HG03439 (cell line): ENCODE results near the gene GLI3.

Experiments
- ATAC-seq: cut with Tn5 transposase; IDR thresholded peaks from one replicate; pipeline ENCODE4 v1.9.1; 2021; ENCODE audit warnings: mild to moderate bottlenecking, moderate library complexity; ENCODE audit not compliant: unreplicated experiment

The GLI3 gene

DNA sequence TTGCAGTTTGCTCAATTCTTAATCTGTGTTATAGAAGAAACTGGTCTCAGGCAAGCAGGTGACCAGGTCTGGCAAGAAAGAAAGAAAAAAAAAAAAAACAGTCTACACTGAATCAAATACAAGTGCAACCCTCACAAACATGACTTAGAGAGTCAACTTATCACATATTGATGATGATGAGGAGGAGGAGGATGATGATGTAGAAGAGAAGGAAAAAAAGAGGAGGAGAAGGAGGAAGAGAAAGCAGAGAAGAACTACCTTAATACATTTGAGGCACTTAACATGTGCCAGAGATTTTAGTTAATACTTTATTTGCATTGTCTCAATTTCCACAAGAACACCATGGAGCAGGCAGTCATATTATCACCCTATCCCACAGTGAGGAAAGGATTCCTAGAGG lies 91.5 kb downstream of the GLI3 start:
- ATAC-seq = no peak

DNA sequence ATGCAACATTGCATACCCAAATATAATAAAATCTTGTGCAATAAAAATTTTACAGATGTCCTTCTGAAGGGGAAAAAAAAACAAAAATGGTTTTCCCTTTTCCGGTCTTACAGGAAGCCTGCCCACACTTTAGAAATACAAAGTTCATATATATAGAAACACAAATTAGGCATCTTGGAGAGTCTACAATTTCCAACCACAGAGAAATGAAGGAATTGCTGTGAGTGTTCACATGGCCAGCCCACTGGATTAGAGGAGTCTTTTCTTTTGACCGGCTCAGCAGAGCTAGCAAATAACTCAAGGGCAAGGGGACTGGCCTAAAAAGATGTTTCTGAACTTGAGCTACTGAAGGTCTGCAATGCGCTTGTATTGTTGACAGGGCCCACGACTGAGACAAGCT lies 92.4 kb downstream of the GLI3 start:
- no peak for ATAC-seq

DNA sequence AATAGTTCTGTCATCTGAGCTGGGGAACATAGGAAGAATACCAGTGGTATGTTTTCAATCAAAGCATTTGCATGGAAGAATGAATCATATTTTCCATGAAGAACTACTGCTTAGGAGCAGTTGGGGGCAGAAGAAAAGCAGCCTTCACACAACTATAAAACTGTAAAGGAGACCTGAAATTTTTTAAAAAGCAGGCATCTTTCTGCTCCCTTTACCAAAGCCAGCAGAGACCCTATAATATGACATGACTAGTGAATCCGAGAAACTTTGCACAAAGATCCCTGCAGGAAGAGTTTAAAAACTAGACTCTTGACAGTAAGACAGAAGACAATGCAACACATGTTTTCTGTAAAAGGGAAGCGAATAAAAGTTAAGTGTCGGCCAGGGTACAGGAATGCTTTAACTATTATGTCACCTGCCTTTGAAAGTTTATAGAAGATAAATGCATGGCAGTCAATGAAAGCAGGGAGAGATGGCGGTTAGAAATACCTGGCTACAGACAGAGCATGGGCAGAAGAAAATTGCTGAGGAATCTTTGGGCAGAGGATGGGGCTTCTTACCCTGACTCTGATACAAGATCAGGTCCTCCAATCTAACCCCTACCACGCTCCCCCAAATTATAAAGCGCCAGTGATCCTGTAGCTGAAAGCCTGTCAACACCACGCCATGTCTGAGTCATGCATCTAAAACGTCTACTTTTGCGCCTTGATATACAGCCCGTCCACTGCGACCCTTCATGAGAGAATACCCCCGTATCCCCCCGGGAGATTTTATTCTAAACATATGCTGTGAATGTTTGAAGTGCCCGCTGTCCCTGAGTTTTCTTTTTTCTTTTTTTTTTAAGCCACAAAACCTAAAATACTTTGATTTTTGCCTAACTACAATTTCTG lies 93.1 kb downstream of the GLI3 start:
- no peak for ATAC-seq

DNA sequence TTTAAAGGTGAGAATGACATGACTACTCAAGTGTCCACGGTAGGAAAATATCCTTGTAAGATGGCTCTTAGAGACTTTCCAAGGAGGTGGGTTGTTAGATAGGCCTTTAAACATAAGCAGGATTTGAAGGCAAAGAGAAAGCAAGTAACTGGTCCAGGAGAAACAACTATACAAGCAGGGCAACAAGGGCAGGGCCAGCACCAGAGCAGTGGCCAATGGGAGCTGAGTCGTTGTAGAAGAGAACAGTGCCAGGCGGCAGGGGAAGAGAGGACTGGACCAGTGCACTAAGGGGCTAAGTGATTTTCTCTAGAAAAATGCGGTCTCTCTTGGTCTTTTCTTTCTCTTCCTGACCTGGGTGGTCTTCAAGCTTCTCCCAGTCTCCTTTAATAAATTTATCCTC lies 94.9 kb downstream of the GLI3 start:
- no peak for ATAC-seq

DNA sequence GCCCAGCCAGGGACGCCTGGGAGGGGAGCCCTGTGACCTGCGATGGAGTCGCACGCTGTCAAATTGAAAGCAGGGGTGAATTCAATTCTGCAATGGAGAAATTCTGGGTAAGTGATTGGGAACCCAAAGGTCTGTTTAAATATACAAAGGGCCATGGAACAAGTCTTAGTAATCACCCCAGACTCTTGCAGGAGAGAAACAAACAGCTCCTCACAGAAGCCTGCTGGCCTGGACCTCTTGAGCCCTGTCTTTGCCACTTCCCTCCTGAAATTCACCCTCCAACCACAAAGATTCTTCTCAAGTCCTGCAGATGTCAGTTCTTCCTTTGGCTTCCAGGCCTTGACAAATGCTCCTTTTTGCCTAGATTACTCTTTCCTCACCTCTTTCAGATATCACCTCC lies 97.3 kb downstream of the GLI3 start:
- ATAC-seq = no peak

DNA sequence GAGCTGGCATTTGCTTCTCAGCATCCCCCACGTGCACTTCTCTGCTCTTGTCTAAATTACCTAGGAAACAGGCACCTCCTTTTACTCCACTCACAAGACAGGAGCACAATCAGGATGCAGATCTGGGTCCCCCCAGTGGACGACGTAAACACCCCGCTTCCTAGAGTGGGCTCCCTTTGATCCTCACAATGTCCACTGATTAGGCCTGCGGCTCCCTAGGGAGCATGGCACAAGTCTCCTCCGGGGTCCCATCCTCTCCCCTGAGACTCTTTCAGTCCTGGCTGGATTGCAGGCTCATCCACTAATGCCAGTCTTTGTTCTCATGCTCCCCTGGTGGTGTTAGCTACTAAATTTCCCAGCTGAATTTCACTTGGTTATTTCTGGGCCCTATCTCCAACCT lies 98.3 kb downstream of the GLI3 start:
- ATAC-seq = no peak

DNA sequence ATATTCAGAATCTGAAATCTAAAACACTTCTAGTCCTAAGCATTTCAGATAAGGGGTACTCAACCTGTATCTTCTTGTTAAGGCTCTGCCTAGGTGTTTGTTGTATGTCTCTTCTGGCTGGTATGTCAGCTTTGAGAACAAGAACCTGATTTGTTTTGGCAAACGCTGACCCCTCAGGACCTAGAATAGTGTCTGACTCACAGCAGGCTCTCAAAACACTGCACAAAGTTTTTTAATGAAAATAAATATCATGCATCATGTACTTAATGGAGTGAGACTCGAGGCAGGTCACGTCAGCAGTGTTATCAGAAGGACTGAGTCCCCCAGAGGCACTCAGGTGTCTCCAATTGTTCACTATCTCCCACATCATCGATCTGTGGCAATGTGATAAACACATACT lies 99.1 kb downstream of the GLI3 start:
- no peak for ATAC-seq

DNA sequence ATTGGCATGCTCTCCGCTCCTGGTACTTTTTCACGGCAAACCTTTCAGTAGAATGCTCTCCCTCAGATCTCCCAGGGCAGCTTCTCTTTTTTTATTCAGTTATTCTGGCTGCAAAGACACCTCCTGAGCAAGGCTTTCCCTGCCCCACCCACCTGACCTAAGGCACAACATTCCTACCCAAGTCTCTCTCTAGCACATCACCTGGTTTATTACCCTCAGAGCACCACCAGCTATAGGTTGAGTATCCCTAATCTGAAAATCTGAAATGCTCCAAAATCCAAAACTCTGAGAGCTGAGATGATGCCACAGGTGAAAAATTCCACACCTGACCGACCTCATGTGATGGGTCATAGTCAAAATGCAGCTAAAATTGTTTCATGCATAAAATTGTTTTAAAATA lies 99.6 kb downstream of the GLI3 start:
- no peak for ATAC-seq

DNA sequence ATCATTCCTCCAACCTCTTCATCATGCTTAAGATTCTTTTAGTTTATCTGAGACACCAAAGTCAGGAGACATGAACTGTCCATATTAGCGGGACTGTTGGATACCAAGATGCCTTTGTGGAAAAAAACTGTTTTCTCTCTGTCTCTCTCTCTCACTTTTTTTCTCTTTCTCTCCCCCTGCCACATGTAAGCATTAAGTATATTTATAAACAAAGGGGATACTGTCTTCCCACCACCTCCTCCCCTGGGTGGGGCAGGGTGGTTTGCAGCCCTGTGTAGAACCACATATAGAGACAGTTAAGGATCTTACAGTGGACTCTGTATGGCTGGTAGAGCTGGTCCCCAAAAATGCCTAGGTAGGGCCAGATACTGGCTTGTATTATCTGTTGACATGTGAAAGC lies 101.3 kb downstream of the GLI3 start:
- no peak for ATAC-seq

DNA sequence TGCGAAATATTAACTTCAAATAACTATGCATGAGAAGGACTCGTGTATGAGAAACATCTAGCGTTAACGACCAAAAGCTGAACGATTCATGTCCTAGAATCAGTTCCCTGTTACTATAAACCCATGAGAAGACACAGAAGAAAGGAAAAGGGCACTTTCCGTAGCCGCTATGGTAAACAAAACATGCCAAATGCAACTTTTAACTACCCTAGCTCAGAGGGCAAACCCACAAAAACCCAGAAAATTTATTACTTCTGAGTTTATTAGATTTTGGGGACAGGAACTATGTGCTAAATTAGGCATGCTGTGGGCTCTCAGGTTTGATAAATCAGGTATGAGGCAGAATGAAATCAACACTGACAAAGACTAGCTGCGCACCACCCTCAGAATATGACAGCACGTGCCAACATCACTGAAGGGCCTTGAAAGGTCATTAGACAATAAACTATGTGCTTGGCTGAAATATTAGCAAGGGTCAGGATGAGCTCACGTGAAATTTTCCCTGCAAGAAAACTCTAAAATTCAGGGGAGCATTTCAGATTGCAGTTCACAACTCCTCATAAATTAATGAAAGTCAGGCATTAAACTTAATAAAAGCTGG lies 102.6 kb downstream of the GLI3 start:
- ATAC-seq = no peak

DNA sequence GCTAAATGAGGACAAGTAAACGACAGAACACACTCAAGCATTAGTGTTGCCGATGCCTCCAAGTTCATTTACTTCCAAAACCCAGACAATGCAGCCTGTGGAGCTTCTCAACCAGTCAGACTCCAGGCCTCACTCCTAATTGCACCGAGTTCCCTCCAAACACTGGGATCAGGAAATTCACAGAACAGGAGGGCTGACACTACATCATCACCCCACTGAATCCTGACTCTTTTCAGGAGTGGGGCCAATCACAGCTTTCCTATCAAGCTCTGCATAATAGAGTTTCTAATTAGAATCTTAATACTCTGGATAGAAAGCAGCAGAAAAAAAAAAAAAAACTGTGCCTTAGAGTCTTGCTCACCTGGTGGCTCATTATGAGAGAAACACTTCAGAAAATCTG lies 103.7 kb downstream of the GLI3 start:
- ATAC-seq = no peak

DNA sequence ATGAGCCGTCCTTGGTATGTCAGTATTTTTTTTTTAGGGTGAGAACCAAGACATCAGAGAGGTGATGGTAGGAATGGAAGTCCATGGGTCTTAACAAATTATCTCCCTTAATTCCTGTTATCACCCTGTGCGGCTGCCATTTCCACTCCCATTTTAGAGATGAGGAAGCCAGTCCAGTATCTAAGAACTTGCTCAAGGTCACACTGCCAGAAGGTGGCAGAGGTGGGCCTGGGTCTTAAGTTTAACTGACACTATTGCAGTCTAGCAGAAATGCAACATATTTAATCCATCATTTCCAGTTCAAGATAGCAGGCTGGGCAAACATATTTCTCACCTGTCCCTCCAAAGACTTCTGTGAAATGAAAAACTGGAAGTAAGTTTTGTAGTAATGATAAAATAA lies 108.3 kb downstream of the GLI3 start:
- ATAC-seq = no peak

DNA sequence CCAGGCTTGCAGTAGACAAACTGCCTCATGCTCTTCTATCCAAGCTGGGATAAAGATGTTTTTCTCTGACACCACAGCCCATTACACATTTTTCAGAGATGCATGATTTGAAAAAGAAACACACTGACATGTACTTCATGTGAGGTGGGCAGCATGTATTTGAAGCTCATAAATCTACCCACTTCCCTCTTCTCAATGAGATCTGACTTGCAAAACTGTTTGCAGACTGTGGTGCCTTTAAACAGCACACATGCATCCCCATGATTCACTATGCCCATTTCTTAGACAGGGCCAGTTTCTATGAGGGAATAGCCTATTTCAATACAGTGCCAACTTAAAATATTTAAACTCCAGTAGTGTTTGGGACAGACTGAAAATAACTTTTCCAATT lies 109.8 kb downstream of the GLI3 start:
- ATAC-seq = no peak

DNA sequence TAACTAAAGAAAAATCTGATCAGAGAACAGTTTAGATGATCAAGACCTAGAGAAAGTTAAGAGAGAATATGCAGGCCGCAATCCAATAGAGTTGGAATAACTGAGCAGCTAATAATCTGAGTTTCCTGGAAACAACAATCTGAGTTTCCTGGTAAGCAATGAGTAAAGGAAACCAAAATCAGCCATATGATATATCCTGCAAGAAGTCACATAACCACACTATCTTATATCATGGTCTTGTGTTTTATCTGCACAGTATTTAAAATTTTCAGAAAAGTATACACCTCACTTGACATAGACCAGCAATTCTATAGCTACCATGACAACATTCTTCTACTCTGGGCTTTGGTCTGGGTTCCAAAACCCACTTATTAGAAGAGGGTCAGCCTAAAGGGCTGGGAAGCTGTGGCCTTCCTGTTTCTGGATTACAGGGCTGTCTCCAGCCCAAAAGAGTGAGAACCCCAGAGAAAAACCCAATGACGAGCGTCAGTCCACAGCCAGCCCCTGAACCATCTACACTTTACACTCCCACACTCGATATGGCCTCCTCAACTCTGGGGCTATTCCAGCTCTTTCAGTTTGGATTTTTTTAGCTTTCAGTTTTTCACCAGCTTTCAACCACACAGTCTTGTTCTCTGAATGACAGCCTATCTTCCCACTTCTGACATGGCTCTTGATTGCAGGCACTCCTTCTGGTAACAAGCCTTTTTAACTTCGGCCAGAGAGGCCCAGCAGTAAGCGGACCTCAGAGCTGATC lies 110.4 kb downstream of the GLI3 start:
- ATAC-seq = no peak

DNA sequence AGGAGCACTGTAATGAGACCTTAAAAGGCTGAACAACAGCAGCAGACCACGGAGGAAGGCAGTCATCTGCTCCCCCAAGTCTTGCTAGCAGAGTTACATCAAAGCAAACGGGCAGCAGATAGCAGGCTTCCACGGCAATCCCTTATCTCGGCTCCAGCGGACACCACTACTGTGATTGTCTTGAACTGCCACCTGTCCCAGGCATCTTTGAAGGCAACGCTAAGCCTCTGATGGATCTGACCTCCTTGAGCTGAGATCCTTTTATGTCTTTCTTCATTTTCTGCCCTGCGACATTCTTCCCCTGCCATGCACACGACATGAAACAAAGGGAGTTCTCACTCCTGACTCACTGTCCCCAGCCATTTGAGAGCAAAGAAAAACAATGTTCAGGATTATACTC lies 111.7 kb downstream of the GLI3 start:
- ATAC-seq = no peak

DNA sequence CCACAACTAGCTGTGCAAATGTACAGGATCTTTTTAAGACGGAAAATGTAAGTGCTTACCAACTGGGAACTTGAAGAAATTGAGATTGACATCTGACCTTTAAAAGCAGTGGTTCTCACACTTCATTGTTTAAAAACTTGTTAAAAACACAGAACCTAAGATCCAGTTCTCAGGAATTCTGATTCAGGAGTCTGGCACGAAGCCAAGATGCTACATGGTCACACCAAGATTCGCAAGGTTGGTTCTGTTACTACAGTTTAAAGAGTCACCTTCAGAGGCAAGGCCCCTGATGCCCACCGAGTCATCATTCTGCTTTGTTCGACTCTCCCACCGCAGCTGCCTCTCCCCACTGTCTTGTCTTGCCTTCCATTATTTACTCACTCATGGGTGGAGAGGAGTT lies 113.3 kb downstream of the GLI3 start:
- ATAC-seq = no peak

- no peak for ATAC-seq
These were observed 116.8 kb downstream of the GLI3 start for GRCh38 chr7:42120191-42120590.

GRCh38 chr7:42117201-42117600 lies 119.8 kb downstream of the GLI3 start:
- no peak for ATAC-seq

DNA sequence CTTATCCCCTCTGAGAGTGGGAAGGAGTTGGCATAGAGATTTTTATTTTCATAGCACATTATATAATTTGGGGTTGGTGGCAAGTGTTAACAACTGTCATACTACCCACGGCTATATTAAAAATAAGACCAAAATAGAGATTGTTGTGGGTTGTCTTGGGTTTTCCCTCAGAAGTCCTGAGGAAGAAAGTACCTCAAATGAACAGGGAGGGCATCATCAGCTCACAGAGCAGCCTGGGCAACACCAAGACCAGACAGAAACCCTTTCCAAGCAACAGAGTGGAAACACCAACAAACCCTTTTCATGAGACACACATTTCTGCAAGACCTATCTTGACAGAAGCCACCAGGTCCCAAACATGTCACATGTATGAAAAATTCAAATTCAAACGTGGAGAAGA lies 121.2 kb downstream of the GLI3 start:
- no peak for ATAC-seq

DNA sequence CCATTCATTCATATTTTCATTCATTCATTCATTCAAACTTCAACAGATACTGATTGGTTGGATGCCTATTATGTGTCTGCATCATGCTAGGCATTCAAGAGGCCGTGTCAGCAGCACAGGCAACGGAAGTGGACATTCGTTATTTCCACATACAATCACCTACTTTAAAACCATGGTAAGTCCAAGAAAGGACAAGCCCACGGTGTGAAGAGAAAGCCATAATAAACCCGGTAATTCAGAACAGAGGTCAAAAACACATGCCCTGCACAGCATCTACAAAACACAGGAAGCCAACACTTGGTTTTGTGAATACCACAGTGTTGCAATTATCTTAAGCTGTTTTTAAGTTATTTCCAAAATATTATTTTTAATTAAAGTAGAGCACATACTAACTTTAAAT lies 126.7 kb downstream of the GLI3 start:
- no peak for ATAC-seq

DNA sequence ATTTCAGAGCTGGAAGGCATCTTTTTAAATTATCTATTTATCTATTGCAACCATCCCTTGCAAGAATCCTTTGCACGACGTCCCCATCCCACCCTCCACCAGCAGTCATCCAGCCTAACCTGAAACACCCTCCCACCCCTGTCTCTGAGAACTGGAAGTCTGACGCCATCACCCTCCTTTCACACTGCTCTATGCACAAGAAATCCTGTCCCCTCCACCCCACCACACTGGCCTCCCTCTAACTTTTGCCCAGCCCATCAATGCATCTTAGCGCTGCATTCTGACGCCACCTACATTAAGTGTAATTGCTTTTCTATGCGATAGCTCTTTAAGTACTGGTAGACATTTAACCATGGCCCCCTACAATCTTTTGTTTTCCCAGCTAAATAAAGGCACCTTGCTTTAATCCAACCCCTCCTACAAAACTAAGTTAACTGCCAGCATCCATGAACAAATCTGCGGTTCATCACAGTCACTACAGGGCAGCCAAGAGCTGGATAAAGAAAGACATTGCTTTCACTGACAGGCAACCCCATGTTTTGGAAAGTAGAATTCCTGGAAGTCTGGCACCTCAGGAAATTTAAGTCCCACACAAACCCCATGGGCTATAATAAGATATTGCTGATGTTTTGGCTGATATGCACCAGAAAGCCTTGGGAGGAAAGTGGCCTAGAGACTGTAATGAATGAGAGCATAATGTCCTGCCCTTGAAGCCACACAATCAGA lies 128.0 kb downstream of the GLI3 start:
- no peak for ATAC-seq
